Stimulated activated CD8-positive, alpha-beta memory T cell treated with anti-CD3 and anti-CD28 coated beads, Interleukin-4, amount 100 ng/mL, for 1 hour (primary cell): ENCODE measurements around the gene SYCP2L.

ENCODE experiments used
- DNase-seq, 2 donors: peaks; one replicate each; pipeline ENCODE4 v3.0.0-alpha.2; 2020; ENCODE audit warnings: low read depth in 2 of 2, low spot score in 1 of 2

Gene SYCP2L

DNA sequence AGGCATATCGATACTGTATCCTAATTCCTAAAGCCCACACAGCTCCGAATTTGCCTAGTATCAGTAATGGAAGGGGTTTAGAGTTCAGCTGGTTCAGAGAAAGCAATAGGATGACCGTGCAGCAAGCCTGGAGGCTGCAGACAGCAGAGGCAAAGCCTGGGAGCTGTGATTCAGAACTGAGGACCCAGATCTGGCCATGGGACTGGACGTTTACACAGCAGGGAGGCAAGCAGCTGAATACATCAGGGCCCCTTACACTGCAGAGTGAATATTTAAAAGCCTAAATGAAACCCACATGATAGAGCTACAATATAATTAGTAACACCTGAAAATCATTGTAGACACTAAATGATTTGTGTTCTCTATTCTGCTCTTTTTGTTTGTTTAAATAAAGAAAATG is 119.2 kb downstream of the SYCP2L start:
- DNase-seq: no peak

DNA sequence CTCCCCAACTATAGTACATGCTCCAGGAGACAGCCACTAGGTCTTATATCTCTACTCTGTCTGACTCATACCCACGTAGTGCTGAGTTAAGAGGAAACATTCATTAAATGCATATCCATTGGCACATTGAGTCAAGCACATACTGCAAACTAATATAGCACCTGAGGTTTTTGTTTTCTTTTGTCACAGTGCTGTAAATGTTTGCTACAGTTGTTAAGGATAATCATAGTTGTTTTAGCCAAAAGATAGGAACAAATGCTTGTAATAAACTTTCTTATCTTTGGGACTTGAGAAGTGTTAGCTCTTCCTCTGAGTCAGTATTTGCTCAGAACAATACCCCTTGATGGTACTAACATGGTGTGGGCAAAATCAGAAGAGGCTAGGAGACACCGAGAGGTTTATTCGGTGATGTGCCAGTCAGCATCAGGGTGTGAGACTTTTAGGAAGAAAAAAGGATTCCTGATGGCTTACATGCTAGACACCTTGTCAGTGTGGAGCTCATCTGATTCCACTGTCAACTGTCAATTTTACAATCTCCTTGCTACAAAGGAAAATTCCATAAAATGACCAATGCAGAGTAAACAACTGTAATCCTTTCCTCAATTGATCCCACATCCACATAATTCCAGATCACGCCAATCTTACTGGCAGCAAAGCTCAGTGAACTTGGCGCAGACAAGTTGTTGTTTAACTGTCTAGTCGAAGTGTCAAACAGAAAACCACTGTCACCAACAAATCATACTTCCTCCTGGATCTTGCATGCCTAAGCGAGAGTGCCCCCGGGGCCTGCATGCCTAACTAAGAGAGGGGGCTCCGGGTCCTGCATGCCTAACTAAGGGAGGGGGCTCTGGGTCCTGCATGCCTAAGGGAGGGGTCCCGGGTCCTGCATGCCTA is 121.1 kb downstream of the SYCP2L start:
- no peak for DNase-seq

DNA sequence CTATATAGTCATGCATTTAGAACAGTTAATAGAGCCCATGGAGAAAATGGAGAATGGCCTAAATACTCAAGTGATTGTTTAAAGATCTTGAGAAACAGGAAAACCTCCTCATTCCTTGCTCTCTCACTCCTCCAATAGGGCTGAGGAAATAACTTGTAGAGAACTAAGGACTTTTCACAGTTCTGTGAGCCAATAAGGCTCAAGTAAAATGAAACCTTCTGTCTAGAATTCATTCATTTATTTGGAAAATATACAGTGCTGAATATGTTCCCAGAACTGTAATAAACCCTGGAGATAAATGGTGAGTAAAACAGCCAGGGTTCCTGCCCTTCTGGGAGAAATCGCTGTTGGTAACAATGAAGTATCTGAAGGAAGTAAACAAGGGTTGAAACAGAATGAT is 122.0 kb downstream of the SYCP2L start:
- no peak for DNase-seq

DNA sequence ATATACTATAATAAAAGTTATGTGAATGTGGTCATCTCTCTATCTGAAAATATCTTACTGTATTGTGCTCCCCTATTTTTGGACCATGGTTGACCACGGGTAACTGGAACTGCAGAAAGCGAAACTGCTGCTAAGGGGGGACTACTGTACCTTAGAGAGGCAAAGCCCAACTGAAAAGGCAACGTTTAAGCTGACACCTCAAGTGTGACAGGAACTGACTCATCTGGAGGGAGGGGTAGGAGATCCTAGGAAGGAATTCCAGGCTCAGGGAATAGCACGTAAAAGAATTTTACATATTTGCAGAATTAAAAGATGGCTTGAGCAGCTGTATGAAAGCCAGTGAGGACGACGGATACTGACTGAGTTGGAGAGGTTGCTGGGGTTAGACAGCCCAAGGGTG is 122.5 kb downstream of the SYCP2L start:
- no peak for DNase-seq

DNA sequence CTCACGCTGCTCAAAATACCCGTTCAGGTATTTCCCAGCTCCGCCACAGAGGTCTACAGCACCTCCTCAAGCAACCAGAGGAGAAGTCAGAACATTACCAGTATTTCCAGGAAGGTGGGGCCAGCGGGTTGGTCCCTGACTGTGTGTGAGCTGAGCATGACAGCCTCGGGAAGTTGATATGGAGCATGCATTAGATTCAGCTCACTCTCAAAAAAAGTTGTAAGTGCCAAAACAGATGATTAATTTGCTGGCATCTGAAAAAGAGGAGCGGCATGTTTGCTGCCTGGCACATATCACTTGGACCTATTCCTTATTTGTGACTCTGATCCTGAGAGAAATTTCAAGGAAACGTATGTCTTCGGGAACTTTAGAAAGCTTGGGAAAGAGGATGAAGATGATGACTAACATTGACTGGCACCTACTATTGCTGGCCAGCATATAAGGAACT is 125.0 kb downstream of the SYCP2L start:
- DNase-seq: no peak

DNA sequence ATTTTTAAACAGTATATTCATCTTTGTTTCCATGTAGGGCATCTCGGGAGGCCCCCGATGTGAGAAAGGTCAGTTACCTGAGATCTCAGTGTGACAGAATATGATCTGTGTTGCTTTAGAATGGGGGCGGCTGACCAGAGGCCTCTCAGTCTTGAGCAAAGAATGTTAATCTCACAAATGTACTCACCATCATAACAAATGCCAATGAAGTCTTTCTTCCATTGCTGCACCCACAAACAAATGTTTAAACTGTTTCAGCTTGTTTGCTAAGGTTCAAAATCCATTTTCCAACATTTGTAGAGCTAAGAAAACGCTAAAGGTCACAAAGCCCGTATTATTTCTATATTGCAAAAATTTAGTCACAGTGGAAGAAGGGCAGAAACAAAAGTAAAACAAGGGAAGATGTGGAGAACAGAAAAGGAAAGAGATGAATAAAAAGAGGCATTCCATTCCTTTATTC is 125.5 kb downstream of the SYCP2L start:
- no peak for DNase-seq

DNA sequence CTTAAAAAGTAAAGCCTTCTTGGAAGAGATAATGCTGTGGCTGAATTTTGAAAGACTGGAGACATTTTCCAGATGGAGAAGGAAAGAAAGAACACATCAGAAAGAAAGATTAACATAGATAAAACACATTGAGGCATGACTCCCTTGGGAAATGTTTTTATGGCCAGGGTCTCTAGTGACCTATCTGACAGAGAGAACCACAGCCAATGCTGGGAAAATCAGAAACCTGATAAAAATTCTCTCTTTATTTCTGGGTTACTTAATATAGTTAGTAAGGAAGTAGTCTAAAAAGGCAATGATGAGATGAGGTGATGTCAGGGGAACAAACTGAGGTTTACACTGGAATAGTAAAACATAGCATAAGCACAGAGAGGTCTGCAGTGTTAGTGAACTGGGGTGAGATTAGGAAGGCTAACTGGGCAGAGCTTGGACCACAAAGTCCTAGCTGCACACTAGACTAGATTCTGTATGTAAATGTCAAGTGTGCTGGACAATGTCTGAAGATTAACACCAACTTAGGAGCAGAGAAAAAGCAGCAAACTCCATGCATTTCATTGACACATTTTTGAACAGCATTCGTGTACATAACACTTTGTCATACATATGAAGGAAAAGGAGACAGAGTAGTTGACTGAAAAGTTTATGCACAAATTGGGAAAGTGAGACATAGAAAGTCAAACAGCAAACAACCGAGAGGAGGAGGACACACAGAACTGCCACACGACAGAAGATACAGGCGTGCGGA is 126.3 kb downstream of the SYCP2L start:
- no peak for DNase-seq

DNA sequence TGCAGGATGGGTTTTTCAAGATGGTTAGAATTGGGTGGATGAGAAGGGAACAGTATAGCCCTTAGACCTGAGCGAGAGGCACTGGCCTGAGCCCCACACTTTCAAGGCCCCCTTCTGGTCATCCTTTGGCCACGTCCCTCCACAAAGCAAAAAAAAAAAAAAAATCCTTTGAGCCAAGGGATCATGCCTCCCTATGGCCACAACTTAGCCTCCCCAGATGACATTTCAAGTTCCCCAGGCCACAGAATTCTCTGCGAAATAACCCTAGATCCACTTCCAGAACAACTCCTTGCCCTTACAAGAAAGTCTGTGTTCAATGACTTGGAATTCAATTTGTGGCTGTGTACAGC is 126.8 kb downstream of the SYCP2L start:
- DNase-seq: no peak

DNA sequence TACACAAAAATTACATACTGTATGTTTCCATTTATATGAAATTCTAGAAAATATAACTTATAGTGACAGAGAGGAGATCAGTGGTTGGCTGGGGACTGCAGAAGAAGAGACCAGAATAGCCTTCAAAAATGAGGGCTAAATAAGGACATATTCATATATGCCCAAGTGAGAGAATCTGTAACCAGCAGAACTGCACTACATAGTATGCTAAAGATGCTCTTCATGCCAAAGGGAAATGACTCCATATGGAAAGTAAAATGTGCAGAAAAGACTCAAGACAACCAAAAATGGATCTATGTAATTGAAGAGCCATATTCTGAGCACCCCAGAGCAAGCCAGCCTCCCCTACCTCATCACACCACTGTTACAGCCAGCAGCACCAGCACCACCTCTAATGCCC is 128.2 kb downstream of the SYCP2L start:
- no peak for DNase-seq

DNA sequence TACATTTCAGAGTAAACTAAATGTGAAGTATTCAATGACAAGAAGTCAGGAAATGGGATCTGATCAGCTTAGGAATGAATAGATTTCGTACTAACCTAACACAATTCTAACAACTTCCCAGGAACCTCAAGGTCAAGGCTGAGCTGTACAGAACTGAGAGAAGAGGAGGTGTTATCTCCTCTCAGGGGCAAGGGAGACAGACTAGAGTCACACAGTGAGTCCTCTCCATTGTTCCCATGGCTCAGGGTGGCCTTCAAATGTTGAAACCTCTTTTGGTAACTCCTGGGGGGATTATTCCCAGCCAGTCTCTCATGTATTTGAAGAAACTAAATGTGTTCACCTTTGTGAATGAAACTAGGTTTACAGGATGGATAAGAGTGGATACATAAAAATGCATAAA is 129.6 kb downstream of the SYCP2L start:
- DNase-seq: no peak

DNA sequence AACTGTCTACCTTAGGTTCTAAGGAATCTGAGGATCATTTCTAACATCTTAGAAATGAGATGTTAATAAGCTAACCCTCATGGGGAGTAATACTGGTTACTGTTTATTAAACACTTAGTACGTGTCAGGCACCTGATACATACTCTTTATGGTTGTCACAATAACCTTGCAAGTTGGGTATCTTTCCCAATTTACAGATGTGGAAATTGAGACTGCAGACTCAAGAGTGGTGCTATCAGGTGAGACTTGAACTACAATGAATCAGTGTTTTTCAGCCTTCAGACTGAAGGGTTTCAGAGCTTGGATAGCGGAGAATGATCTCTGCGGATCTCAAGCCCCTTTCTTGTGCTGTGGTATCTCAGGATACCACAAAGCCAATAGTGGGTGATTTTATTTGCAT is 130.2 kb downstream of the SYCP2L start:
- no peak for DNase-seq

DNA sequence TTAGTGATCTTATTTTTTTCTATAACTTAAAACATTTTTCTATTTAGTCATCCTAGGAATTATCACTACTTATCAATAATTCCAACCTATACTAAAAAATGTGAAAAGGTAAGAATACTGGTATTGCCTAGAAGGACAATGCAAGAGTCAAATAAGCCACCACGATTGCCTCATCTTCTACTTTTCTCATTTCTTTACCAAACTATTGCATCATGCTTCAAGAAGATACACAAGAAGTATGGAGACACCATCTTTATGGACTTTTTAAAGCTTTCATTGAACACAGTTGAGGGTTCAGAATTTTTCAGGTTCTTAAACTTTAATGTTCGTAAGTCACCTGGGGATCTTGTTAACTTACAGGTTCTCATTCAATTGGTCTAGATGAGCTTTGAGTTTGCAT is 131.4 kb downstream of the SYCP2L start:
- DNase-seq: no peak

DNA sequence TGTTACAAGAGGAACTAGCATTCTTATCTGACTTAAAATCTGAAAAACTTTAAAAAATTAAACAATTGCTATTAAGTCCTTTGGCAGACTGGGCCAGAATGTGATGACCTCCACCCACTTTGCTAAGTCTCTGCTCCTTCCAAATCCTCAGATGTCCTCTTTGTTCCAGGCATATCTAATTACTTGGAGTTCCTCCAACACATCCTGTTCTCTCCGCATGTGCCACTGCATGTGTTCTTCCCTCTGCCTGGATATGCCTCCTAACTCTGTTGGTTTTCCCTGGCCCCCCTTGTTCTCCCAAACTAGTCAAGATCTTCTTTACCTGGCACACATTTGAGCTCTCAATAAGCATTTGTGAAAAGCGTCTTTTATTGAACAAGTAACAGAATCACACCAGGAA is 134.2 kb downstream of the SYCP2L start:
- no peak for DNase-seq

DNA sequence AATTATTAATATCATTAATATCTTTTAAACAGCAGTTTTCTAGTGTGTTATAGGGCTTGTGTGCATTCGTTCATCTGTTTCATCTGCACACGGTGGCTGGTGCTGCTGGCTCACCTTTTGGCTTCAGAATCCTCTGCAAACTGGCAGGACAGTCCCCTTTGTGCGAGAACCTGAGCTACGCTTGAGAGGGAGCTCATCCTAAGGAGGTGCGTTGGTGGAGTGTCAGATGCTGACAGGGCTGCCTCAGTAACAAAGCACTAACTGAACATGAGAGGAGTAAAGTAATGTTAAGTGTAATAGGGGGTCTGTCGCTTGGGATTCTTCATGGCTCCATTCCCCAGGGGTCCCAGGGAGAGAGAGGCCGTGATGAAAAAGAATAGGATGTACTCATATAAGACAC is 134.9 kb downstream of the SYCP2L start:
- no peak for DNase-seq

DNA sequence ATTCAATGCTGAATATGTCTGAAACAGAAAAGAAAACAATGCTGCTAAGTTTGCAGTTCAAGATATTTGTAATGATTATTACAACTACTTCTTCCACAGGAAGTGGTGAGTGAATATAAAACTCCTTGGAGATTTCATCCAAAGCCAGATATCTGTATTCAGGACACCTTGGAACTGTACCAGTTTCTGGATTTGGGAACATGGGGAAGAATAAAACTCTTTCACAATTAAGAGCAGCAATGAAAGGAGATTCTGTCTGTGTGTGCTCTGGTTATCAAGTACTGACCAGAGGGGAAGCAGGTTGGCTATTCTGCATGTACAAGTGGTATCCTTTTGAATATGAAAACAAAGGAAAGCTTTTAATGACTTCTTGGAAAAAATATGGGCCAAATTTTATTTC is 136.2 kb downstream of the SYCP2L start:
- no peak for DNase-seq
